Esophagus squamous epithelium (tissue), 4 donors: ENCODE measurements around the gene NYAP1.

Experiments
- CTCF ChIP-seq, 6 experiments: fragments of 450-650 bp in 4 of 6; fragments of 200-600 bp in 2 of 6; sonication (generic) in 2 of 6; IDR thresholded peaks; one replicate each; pipeline ENCODE4 v1.5.1; 2016 to 2019; ENCODE audit warnings: antibody characterized with exemption in 6 of 6, mild to moderate bottlenecking in 4 of 6, moderate library complexity in 4 of 6
- POLR2A ChIP-seq, 4 donors: fragments of 450-650 bp; IDR thresholded peaks; one replicate each; pipeline ENCODE4 v1.6.1; 2017; ENCODE audit warnings: antibody characterized with exemption in 4 of 4, mild to moderate bottlenecking in 4 of 4, moderate library complexity in 3 of 4

- TF ChIP-seq POLR2A (IDR thresholded peaks at IDR 0.05) (no peak), CTCF (IDR thresholded peaks at IDR 0.05) (no peak)
Measured at GRCh38 chr7:100472854-100473499, 10.8 kb upstream of the NYAP1 start.
